Measurements from ENCODE around the gene NBR1. TPM values are rescaled to one million over a fixed set of nuclear protein-coding genes. Genes with fewer than 3 reads are reported as not detected.
"Not testable (repeated sequence)": the region's sequence is repeated elsewhere in the genome, so short reads cannot be mapped to it uniquely, and the experiment has no call there.

Gene NBR1
- total and polyA plus RNA-seq, 10 donors: 18.5 to 103 (median 84.1) TPM

- H3K4me1 ChIP-seq; DNase-seq; intact Hi-C loops (cut with DNase I; ENCODE audit: low total_unique reads); H3K27me3 ChIP-seq (replicated peaks in 1 of 7); H3K36me3 ChIP-seq; H3K9me3 ChIP-seq: not testable (repeated sequence)
- 3 to 37% (median 4%) methylated on average over 10 to 20 of the region's 23 CpGs for WGBS, 5 donors
- H3K4me3 ChIP-seq: peak overlapping the region in 3 of 8 donors; percentile 30 to 50 (median 33)
- peak overlapping the region in 5 of 8 donors; percentile 65 to 77 (median 72) for H3K27ac ChIP-seq
- TF ChIP-seq POLR2AphosphoS5 (IDR thresholded peaks at IDR 0.05): peak in 1 of 3 donors; percentile 12
These were observed 75.4 kb downstream of the NBR1 start for GRCh38 chr17:43246456-43246855.

Small RNAs within 50 kb of the gene (small RNA-seq; reads per million reads assigned to genes)
- gene AC060780.2 (0 reads per million in 4 donors), gene AC060780.3 (0 reads per million in 4 donors), gene AC135721.1 (0 reads per million in 4 donors), gene RF00004 (0 reads per million in 4 donors), gene RNU2-1 (0 reads per million in 4 donors)

Other genes starting within 250 kb of the NBR1 start
- 10 to 100 TPM; 13.1 to 44.2 (median 31.5) TPM for gene AARSD1, start 206.8 kb upstream of the NBR1 start, total RNA-seq
- gene AARSD1, start 206.8 kb upstream of the NBR1 start, polyA plus RNA-seq: 10 to 100 TPM; 39.8 to 55.6 (median 50.3) TPM
- 1 to 10 TPM in 3 of 7 donors, under 1 TPM in 3, not detected in 1; 0.61 to 1.8 (median 1.1) TPM for gene PTGES3L, start 191.1 kb upstream of the NBR1 start, total RNA-seq
- gene PTGES3L, start 191.1 kb upstream of the NBR1 start, polyA plus RNA-seq: under 1 TPM; 0.70 to 0.93 (median 0.89) TPM
- gene RUNDC1, start 190.6 kb upstream of the NBR1 start, total RNA-seq: 10 to 100 TPM; 17.1 to 27.9 (median 22.4) TPM
- gene RUNDC1, start 190.6 kb upstream of the NBR1 start, polyA plus RNA-seq: 10 to 100 TPM in 1 of 3 donors, 1 to 10 TPM in 2; 6.7 to 10.5 (median 8.2) TPM
- 1,000 to 10,000 TPM in 3 of 7 donors, 100 to 1,000 TPM in 4; 702 to 1,170 (median 925) TPM for gene RPL27, start 172.8 kb upstream of the NBR1 start, total RNA-seq
- 1,000 to 10,000 TPM; 5,502 to 6,357 (median 5,985) TPM for gene RPL27, start 172.8 kb upstream of the NBR1 start, polyA plus RNA-seq
- gene IFI35, start 164.4 kb upstream of the NBR1 start, total RNA-seq: 10 to 100 TPM; 45.5 to 63.3 (median 51.9) TPM
- gene IFI35, start 164.4 kb upstream of the NBR1 start, polyA plus RNA-seq: 10 to 100 TPM; 38.0 to 64.8 (median 40.6) TPM
- 100 to 1,000 TPM in 1 of 7 donors, 10 to 100 TPM in 6; 55.4 to 144 (median 79.0) TPM for gene VAT1, start 148.8 kb upstream of the NBR1 start, total RNA-seq
- gene VAT1, start 148.8 kb upstream of the NBR1 start, polyA plus RNA-seq: 10 to 100 TPM; 20.3 to 64.5 (median 27.0) TPM
- gene RND2, start 146.0 kb upstream of the NBR1 start, total RNA-seq: under 1 TPM; 0.09 to 0.47 (median 0.32) TPM
- gene RND2, start 146.0 kb upstream of the NBR1 start, polyA plus RNA-seq: under 1 TPM; 0.11 to 0.42 (median 0.17) TPM
- 10 to 100 TPM in 4 of 7 donors, 1 to 10 TPM in 3; 5.2 to 13.6 (median 10.0) TPM for gene BRCA1, start 45.9 kb upstream of the NBR1 start, total RNA-seq
- gene BRCA1, start 45.9 kb upstream of the NBR1 start, polyA plus RNA-seq: 1 to 10 TPM; 1.3 to 2.9 (median 2.7) TPM
- gene TMEM106A, start 40.7 kb downstream of the NBR1 start, total RNA-seq: 10 to 100 TPM; 25.7 to 53.4 (median 32.9) TPM
- 10 to 100 TPM in 1 of 3 donors, 1 to 10 TPM in 2; 2.8 to 11.9 (median 3.3) TPM for gene TMEM106A, start 40.7 kb downstream of the NBR1 start, polyA plus RNA-seq
- under 1 TPM in 1 of 7 donors, not detected in 6; 0.64 TPM for gene CCDC200, start 57.4 kb downstream of the NBR1 start, total RNA-seq
- under 1 TPM in 2 of 3 donors, not detected in 1; 0.17 to 0.35 TPM for gene CCDC200, start 57.4 kb downstream of the NBR1 start, polyA plus RNA-seq
- over 10,000 TPM in 1 of 7 donors, 1,000 to 10,000 TPM in 3, not detected in 3; 8,053 to 10,281 (median 8,790) TPM for gene RNU2-1, start 62.8 kb downstream of the NBR1 start, total RNA-seq
- not detected for gene RNU2-1, start 62.8 kb downstream of the NBR1 start, polyA plus RNA-seq
- 10 to 100 TPM in 6 of 7 donors, 1 to 10 TPM in 1; 9.9 to 30.4 (median 18.6) TPM for gene ARL4D, start 227.8 kb downstream of the NBR1 start, total RNA-seq
- gene ARL4D, start 227.8 kb downstream of the NBR1 start, polyA plus RNA-seq: 1 to 10 TPM; 4.6 to 9.6 (median 7.2) TPM

All from spleen (tissue), 11 donors.